Fibroblast of lung (primary cell): ENCODE data around the gene PPP5C. TPM values are rescaled to one million over a fixed set of nuclear protein-coding genes. Genes with fewer than 3 reads are reported as not detected.

ENCODE experiments used
- DNase-seq, 2 donors: peaks; one replicate each; pipeline versions ENCODE4 v3.0.0 to v3.0.0-alpha.2; 2010; ENCODE audit warnings: low read depth in 2 of 2
- H2AFZ ChIP-seq: 2 replicates; pipeline ENCODE4 v1.5.1; 2012; ENCODE audit warnings: low read length, control low read depth, inconsistent platforms
- H3K27ac ChIP-seq: 2 replicates; pipeline ENCODE4 v1.5.1; 2011; ENCODE audit warnings: low read length, control low read depth; ENCODE audit not compliant: insufficient read depth
- H3K27me3 ChIP-seq: 2 replicates; pipeline ENCODE4 v1.5.1; 2011; ENCODE audit warnings: mild to moderate bottlenecking, low read length; ENCODE audit not compliant: control insufficient read depth, insufficient read depth
- H3K36me3 ChIP-seq: 2 replicates; pipeline ENCODE4 v1.5.1; 2011; ENCODE audit warnings: low read length; ENCODE audit not compliant: control insufficient read depth, insufficient read depth
- H3K4me1 ChIP-seq: 2 replicates; pipeline ENCODE4 v1.5.1; 2011; ENCODE audit warnings: low read length; ENCODE audit not compliant: control insufficient read depth, insufficient read depth; ENCODE audit errors: extremely low read depth
- H3K4me2 ChIP-seq: 2 replicates; pipeline ENCODE4 v1.5.1; 2011; ENCODE audit warnings: low read length, control low read depth; ENCODE audit not compliant: insufficient read depth; ENCODE audit errors: extremely low read depth
- H3K4me3 ChIP-seq, 4 experiments: fragments of 200-600 bp in 1 of 4; sonication (generic) in 1 of 4; replicated peaks in 1 of 4; 2 replicates each; pipeline ENCODE4 v1.5.1; 2011 to 2016; ENCODE audit warnings: low read length in 4 of 4, low read depth in 3 of 4, mild to moderate bottlenecking in 3 of 4, control low read depth in 2 of 4, inconsistent platforms in 1 of 4, mixed read lengths in 1 of 4; ENCODE audit not compliant: insufficient read depth in 1 of 4; ENCODE audit errors: control extremely low read depth in 1 of 4
- H3K79me2 ChIP-seq: 2 replicates; pipeline ENCODE4 v1.5.1; 2012; ENCODE audit warnings: mild to moderate bottlenecking, low read length, inconsistent platforms; ENCODE audit not compliant: control insufficient read depth, insufficient read depth
- H3K9ac ChIP-seq: 2 replicates; pipeline ENCODE4 v1.5.1; 2011; ENCODE audit warnings: mild to moderate bottlenecking, low read length, control low read depth; ENCODE audit not compliant: insufficient read depth
- H3K9me3 ChIP-seq: 2 replicates; pipeline ENCODE4 v1.5.1; 2012; ENCODE audit warnings: low read depth, low read length; ENCODE audit not compliant: control insufficient read depth, insufficient read depth
- H4K20me1 ChIP-seq: 2 replicates; pipeline ENCODE4 v1.5.1; 2011; ENCODE audit warnings: low read length; ENCODE audit not compliant: control insufficient read depth, insufficient read depth; ENCODE audit errors: extremely low read depth
- CTCF ChIP-seq, 2 donors: IDR thresholded peaks in 1 of 2; conservative IDR thresholded peaks in 1 of 2; 1 replicate in 1 of 2; 2 replicates in 1 of 2; pipeline ENCODE4 v1.5.1; 2011 to 2012; ENCODE audit warnings: low read length in 2 of 2, control low read depth in 1 of 2, inconsistent platforms in 1 of 2, low read depth in 1 of 2, mild to moderate bottlenecking in 1 of 2
- EZH2 ChIP-seq: IDR thresholded peaks from 2 replicates; pipeline ENCODE4 v1.5.1; 2012; ENCODE audit warnings: low read length, control low read depth, mild to moderate bottlenecking; ENCODE audit errors: missing control alignments
- polyA plus RNA-seq, 2 donors: library from polyadenylated mRNA; depleted of rRNA in 1 of 2; stranded (reverse) in 1 of 2; unstranded in 1 of 2; fragments of >200 nt; gene quantifications; 2 replicates each; pipeline ENCODE4 v1.2.1, GENCODE V29; 2011 to 2012; ENCODE audit warnings: missing spikeins in 1 of 2
- total RNA-seq: library from RNA; depleted of rRNA; stranded (reverse); fragments of >200 nt; gene quantifications from 2 replicates; pipeline ENCODE4 v1.2.1, GENCODE V29; 2014

The PPP5C gene
- total and polyA plus RNA-seq, 2 donors (not counting 1 experiment from before 2014, with no cell fraction given), result 46.9 to 94.1 TPM

- Histone ChIP-seq H3K4me3 (no peak overlapping the region), H3K4me1 (peaks cover 5% of the 10 kb centered on the region), H3K36me3 (no peaks in the 10 kb centered on the region), H3K4me2 (no peak overlapping the region), H3K27me3 (no peaks in the 10 kb centered on the region), H3K9ac (no peak overlapping the region), H3K9me3 (no peaks in the 10 kb centered on the region), H3K79me2 (no peaks in the 10 kb centered on the region), H3K27ac (no peak overlapping the region), H2AFZ (no peak overlapping the region), H4K20me1 (no peaks in the 10 kb centered on the region)
- TF ChIP-seq CTCF (conservative IDR thresholded peaks at IDR 0.05 in 1 of 2, IDR thresholded peaks at IDR 0.05 in 1 of 2; ENCODE audit: low read depth in 1 of 2, low read length in 2 of 2), result no peak
- no peak for TF ChIP-seq EZH2
- DNase-seq, result peak in 1 of 2 donors; percentile 74
These were observed 43.0 kb upstream of the PPP5C start for GRCh38 chr19:46303691-46304397.

- Histone ChIP-seq H3K9me3 (no peaks in the 10 kb centered on the region), H3K4me3 (no peak overlapping the region), H2AFZ (no peak overlapping the region), H3K4me2 (no peak overlapping the region), H3K4me1 (no peaks in the 10 kb centered on the region), H3K36me3 (no peaks in the 10 kb centered on the region), H3K27me3 (no peaks in the 10 kb centered on the region), H3K79me2 (no peaks in the 10 kb centered on the region), H4K20me1 (no peaks in the 10 kb centered on the region), H3K27ac (no peak overlapping the region), H3K9ac (no peak overlapping the region)
- no peak for DNase-seq
- no peak for TF ChIP-seq CTCF (conservative IDR thresholded peaks at IDR 0.05 in 1 of 2, IDR thresholded peaks at IDR 0.05 in 1 of 2; ENCODE audit: low read depth in 1 of 2, low read length in 2 of 2)
- no peak for TF ChIP-seq EZH2
These were observed 40.4 kb upstream of the PPP5C start for GRCh38 chr19:46306501-46306900.

GRCh38 chr19:46308510-46308909 is 38.4 kb upstream of the PPP5C start:
- Histone ChIP-seq H3K9ac (no peak overlapping the region), H3K36me3 (no peaks in the 10 kb centered on the region), H3K9me3 (no peaks in the 10 kb centered on the region), H3K79me2 (no peaks in the 10 kb centered on the region), H3K4me2 (no peak overlapping the region), H2AFZ (no peak overlapping the region), H3K4me1 (no peaks in the 10 kb centered on the region), H3K27me3 (no peaks in the 10 kb centered on the region), H3K27ac (no peak overlapping the region), H4K20me1 (no peaks in the 10 kb centered on the region), H3K4me3 (no peak overlapping the region)
- no peak for DNase-seq
- TF ChIP-seq EZH2 (no peak), CTCF (conservative IDR thresholded peaks at IDR 0.05 in 1 of 2, IDR thresholded peaks at IDR 0.05 in 1 of 2; ENCODE audit: low read depth in 1 of 2, low read length in 2 of 2) (no peak)
